Neural progenitor cell (in vitro differentiated cells): ENCODE data around the gene PIGR. TPM values are rescaled to one million over a fixed set of nuclear protein-coding genes. Genes with fewer than 3 reads are reported as not detected.

Source experiments
- DNase-seq: peaks from one replicate; pipeline ENCODE4 v3.0.0-alpha.2; 2016; ENCODE audit warnings: low spot score
- H2AFZ ChIP-seq: fragments of 200-600 bp; sonication (generic); replicated peaks from 2 replicates; pipeline ENCODE4 v1.6.1; 2016; ENCODE audit warnings: antibody characterized with exemption
- H3F3A ChIP-seq: fragments of 200-600 bp; sonication (generic); 2 replicates; pipeline ENCODE4 v1.6.1; 2016; ENCODE audit warnings: antibody characterized with exemption, low read depth
- H3K27ac ChIP-seq: fragments of 200-600 bp; sonication (generic); 2 replicates; pipeline ENCODE4 v1.5.1; 2016; ENCODE audit warnings: mild to moderate bottlenecking
- H3K27me3 ChIP-seq: fragments of 200-600 bp; sonication (generic); 2 replicates; pipeline ENCODE4 v1.6.1; 2016; ENCODE audit warnings: mild to moderate bottlenecking, moderate library complexity
- H3K36me3 ChIP-seq: fragments of 200-600 bp; sonication (generic); 2 replicates; pipeline ENCODE4 v1.5.1; 2016
- H3K4me1 ChIP-seq: fragments of 200-600 bp; sonication (generic); 2 replicates; pipeline ENCODE4 v1.6.1; 2016; ENCODE audit warnings: mixed run types
- H3K4me2 ChIP-seq: fragments of 200-600 bp; sonication (generic); 2 replicates; pipeline ENCODE4 v1.6.1; 2016
- H3K4me3 ChIP-seq: fragments of 200-600 bp; sonication (generic); 2 replicates; pipeline ENCODE4 v1.5.1; 2016
- H3K79me2 ChIP-seq: fragments of 200-600 bp; sonication (generic); 2 replicates; pipeline ENCODE4 v1.6.1; 2016; ENCODE audit warnings: low read depth
- H3K9ac ChIP-seq: fragments of 200-600 bp; sonication (generic); 2 replicates; pipeline ENCODE4 v1.6.1; 2016
- H3K9me3 ChIP-seq: fragments of 200-600 bp; sonication (generic); 2 replicates; pipeline ENCODE4 v1.5.1; 2016; ENCODE audit warnings: low read depth
- H4K20me1 ChIP-seq: fragments of 200-600 bp; sonication (generic); 2 replicates; pipeline ENCODE4 v1.6.1; 2016; ENCODE audit warnings: low read depth
- H3K27ac Mint-ChIP-seq: 3 replicates; pipeline ENCODE4 v1.8.0; 2021; ENCODE audit warnings: mixed read lengths
- H3K27me3 Mint-ChIP-seq: 2 replicates; pipeline ENCODE4 v1.8.0; 2022; ENCODE audit warnings: low read depth, mild to moderate bottlenecking, inconsistent platforms, moderate library complexity, mixed read lengths; ENCODE audit not compliant: insufficient read depth
- H3K36me3 Mint-ChIP-seq: 3 replicates; pipeline ENCODE4 v1.8.0; 2021; ENCODE audit warnings: mixed read lengths
- H3K4me1 Mint-ChIP-seq: 3 replicates; pipeline ENCODE4 v1.8.0; 2021; ENCODE audit warnings: mixed read lengths
- H3K4me3 Mint-ChIP-seq: 3 replicates; pipeline ENCODE4 v1.8.0; 2021; ENCODE audit warnings: mild to moderate bottlenecking, moderate library complexity, mixed read lengths
- H3K9me3 Mint-ChIP-seq: 3 replicates; pipeline ENCODE4 v1.8.0; 2020; ENCODE audit warnings: mixed read lengths
- EZH2 ChIP-seq: fragments of 200-600 bp; sonication (generic); IDR thresholded peaks from 2 replicates; pipeline ENCODE4 v1.6.1; 2017; ENCODE audit warnings: antibody characterized with exemption, mild to moderate bottlenecking, moderate library complexity
- EZH2phosphoT487 ChIP-seq: fragments of 200-600 bp; sonication (generic); IDR thresholded peaks from 2 replicates; pipeline ENCODE4 v1.6.1; 2017; ENCODE audit warnings: antibody characterized with exemption
- total RNA-seq: library from RNA; depleted of rRNA; stranded (reverse); fragments of >200 nt; gene quantifications from 2 replicates; pipeline ENCODE4 v1.2.3, GENCODE V29; 2015; ENCODE audit warnings: low replicate concordance
- TF ChIP-seq, protein P1 (sequence below): fragments of 200-600 bp; sonication (generic); IDR thresholded peaks from 2 replicates; pipeline ENCODE4 v1.5.1; 2017; ENCODE audit warnings: antibody characterized with exemption, mild to moderate bottlenecking

Gene PIGR
- total RNA-seq, 1 donor from 2014 or later = not detected

DNA sequence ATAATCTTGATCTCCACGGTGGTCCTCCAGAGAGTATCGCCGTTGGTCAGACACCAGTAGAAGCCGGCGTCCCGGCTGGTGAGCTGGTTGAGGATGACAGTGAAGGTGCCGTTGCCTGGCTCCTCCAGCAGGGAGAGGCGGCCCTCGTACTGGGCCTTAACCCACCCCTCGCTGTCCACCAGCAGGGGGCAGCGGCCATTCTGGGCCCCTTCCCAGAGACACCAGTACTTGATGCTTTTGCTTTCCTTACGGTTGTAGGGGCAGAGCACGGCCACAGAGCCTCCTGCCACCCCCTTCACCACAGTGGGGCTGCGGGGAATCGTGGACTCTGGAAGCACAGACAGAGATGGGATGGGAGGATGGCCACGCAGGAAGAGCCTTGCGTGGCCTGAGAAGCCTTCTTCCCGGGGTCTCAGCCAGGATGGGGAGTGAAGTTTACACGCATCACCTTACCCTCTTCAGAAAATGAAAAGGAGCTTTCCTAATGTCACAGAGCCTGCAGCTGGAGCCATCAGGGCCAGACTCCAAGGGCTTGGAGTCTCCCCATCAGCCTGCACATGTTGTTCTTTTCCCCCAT is 10.7 kb downstream of the PIGR start:
- no peak overlapping the region for H3K27ac ChIP-seq
- no peaks in the 10 kb centered on the region for H3K27me3 ChIP-seq
- no peaks in the 10 kb centered on the region for H3K9me3 ChIP-seq
- H3K79me2 ChIP-seq = no peaks in the 10 kb centered on the region
- H3K4me2 ChIP-seq = no peak overlapping the region
- TF ChIP-seq EZH2phosphoT487 = no peak
- TF ChIP-seq, protein P1, sequence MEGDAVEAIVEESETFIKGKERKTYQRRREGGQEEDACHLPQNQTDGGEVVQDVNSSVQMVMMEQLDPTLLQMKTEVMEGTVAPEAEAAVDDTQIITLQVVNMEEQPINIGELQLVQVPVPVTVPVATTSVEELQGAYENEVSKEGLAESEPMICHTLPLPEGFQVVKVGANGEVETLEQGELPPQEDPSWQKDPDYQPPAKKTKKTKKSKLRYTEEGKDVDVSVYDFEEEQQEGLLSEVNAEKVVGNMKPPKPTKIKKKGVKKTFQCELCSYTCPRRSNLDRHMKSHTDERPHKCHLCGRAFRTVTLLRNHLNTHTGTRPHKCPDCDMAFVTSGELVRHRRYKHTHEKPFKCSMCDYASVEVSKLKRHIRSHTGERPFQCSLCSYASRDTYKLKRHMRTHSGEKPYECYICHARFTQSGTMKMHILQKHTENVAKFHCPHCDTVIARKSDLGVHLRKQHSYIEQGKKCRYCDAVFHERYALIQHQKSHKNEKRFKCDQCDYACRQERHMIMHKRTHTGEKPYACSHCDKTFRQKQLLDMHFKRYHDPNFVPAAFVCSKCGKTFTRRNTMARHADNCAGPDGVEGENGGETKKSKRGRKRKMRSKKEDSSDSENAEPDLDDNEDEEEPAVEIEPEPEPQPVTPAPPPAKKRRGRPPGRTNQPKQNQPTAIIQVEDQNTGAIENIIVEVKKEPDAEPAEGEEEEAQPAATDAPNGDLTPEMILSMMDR = peak; percentile 59
- H3K36me3 ChIP-seq = no peaks in the 10 kb centered on the region
- no peak overlapping the region for H2AFZ ChIP-seq
- H3K9me3 Mint-ChIP-seq = no peaks in the 10 kb centered on the region
- peaks cover 3% of the 10 kb centered on the region for H3K27me3 Mint-ChIP-seq
- no peak overlapping the region for H3K27ac Mint-ChIP-seq
- H3F3A ChIP-seq = no peaks in the 10 kb centered on the region
- H3K4me3 ChIP-seq = no peak overlapping the region
- H3K4me3 Mint-ChIP-seq = no peak overlapping the region
- no peaks in the 10 kb centered on the region for H3K4me1 ChIP-seq
- no peaks in the 10 kb centered on the region for H3K4me1 Mint-ChIP-seq
- DNase-seq = peak; percentile 69
- H3K9ac ChIP-seq = no peak overlapping the region
- no peaks in the 10 kb centered on the region for H3K36me3 Mint-ChIP-seq
- no peaks in the 10 kb centered on the region for H4K20me1 ChIP-seq

DNA sequence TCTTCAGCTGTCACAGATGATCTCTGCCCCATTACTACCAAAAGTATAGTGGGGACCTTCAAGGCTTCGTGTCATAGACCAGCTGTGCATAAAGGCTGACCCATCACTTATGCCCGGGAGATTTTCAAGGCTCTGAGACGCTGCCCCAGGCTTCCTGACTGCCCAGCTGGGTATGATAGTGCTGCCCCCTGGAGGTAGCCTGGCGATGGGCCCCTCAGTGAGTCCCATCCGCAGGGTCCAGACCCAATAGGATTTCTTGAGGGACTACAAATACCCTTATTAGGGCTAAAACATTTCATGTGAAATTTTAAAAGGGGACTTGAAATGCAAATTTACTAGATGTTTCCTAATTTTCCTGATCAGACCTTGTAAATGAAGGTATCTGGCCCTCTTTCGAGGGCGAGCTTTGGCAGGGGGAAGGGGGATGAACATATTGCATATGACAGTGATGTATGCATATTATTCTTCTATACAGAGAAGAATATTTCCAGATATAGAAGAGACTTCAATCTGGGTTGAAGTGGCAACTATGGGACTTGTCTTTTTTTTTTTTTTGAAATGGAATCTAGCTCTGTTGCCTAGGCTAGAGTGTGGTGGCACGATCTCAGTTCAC is 12.8 kb downstream of the PIGR start:
- no peak overlapping the region for H3K4me3 ChIP-seq
- no peaks in the 10 kb centered on the region for H3K79me2 ChIP-seq
- no peak overlapping the region for H2AFZ ChIP-seq
- H4K20me1 ChIP-seq = no peaks in the 10 kb centered on the region
- peak; percentile 57 for DNase-seq
- no peaks in the 10 kb centered on the region for H3K36me3 Mint-ChIP-seq
- H3K4me3 Mint-ChIP-seq = no peak overlapping the region
- H3K9me3 ChIP-seq = no peaks in the 10 kb centered on the region
- H3K27ac Mint-ChIP-seq = no peak overlapping the region
- peaks cover 3% of the 10 kb centered on the region for H3K27me3 Mint-ChIP-seq
- no peak overlapping the region for H3K4me2 ChIP-seq
- no peak for TF ChIP-seq EZH2
- TF ChIP-seq, protein P1 = peak; percentile 68
- no peak for TF ChIP-seq EZH2phosphoT487
- no peak overlapping the region for H3K9ac ChIP-seq
- no peaks in the 10 kb centered on the region for H3K4me1 Mint-ChIP-seq
- no peaks in the 10 kb centered on the region for H3K36me3 ChIP-seq
- H3K27me3 ChIP-seq = no peaks in the 10 kb centered on the region
- H3K27ac ChIP-seq = no peak overlapping the region
- H3K4me1 ChIP-seq = no peaks in the 10 kb centered on the region
- no peaks in the 10 kb centered on the region for H3F3A ChIP-seq
- H3K9me3 Mint-ChIP-seq = no peaks in the 10 kb centered on the region

DNA sequence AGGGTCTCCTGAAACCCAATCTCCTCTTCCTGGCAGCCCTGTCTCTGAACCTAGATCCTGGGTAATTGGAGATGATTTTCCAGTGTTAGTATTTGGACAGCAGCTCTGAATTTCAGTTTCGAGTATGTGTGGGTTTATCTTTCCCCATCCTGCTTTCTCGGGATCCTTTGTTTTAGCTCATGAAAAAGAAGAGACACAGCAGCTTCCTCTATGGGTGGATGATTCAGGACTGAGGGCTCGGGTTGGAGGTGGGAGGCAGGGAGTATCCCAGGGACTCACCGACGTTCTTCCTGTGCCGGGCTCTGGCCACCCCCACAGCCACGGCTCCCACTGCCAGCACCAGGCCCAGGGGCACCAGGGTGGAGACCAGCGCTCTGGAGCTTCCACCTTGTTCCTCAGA is 14.1 kb downstream of the PIGR start:
- H3K4me3 ChIP-seq = no peak overlapping the region
- H3K27ac ChIP-seq = no peak overlapping the region
- no peaks in the 10 kb centered on the region for H3K9me3 Mint-ChIP-seq
- no peaks in the 10 kb centered on the region for H3K9me3 ChIP-seq
- H3K27me3 ChIP-seq = no peaks in the 10 kb centered on the region
- no peak for DNase-seq
- no peaks in the 10 kb centered on the region for H3F3A ChIP-seq
- H3K4me2 ChIP-seq = no peak overlapping the region
- no peaks in the 10 kb centered on the region for H3K27me3 Mint-ChIP-seq
- H2AFZ ChIP-seq = no peak overlapping the region
- no peak overlapping the region for H3K9ac ChIP-seq
- H4K20me1 ChIP-seq = no peaks in the 10 kb centered on the region
- no peak overlapping the region for H3K27ac Mint-ChIP-seq
- no peak for TF ChIP-seq EZH2
- TF ChIP-seq, protein P1 = no peak
- TF ChIP-seq EZH2phosphoT487 = no peak
- no peaks in the 10 kb centered on the region for H3K79me2 ChIP-seq
- H3K36me3 Mint-ChIP-seq = no peaks in the 10 kb centered on the region
- no peak overlapping the region for H3K4me3 Mint-ChIP-seq
- H3K4me1 ChIP-seq = no peaks in the 10 kb centered on the region
- no peaks in the 10 kb centered on the region for H3K4me1 Mint-ChIP-seq
- H3K36me3 ChIP-seq = no peaks in the 10 kb centered on the region
